Neural progenitor cell (in vitro differentiated cells): ENCODE data around the gene PTPRN2. TPM values are rescaled to one million over a fixed set of nuclear protein-coding genes. Genes with fewer than 3 reads are reported as not detected.

ENCODE experiments used
- DNase-seq: peaks from one replicate; pipeline ENCODE4 v3.0.0-alpha.2; 2016; ENCODE audit warnings: low spot score
- H2AFZ ChIP-seq: fragments of 200-600 bp; sonication (generic); replicated peaks from 2 replicates; pipeline ENCODE4 v1.6.1; 2016; ENCODE audit warnings: antibody characterized with exemption
- H3F3A ChIP-seq: fragments of 200-600 bp; sonication (generic); 2 replicates; pipeline ENCODE4 v1.6.1; 2016; ENCODE audit warnings: antibody characterized with exemption, low read depth
- H3K27ac ChIP-seq: fragments of 200-600 bp; sonication (generic); 2 replicates; pipeline ENCODE4 v1.5.1; 2016; ENCODE audit warnings: mild to moderate bottlenecking
- H3K27me3 ChIP-seq: fragments of 200-600 bp; sonication (generic); 2 replicates; pipeline ENCODE4 v1.6.1; 2016; ENCODE audit warnings: mild to moderate bottlenecking, moderate library complexity
- H3K36me3 ChIP-seq: fragments of 200-600 bp; sonication (generic); 2 replicates; pipeline ENCODE4 v1.5.1; 2016
- H3K4me1 ChIP-seq: fragments of 200-600 bp; sonication (generic); 2 replicates; pipeline ENCODE4 v1.6.1; 2016; ENCODE audit warnings: mixed run types
- H3K4me2 ChIP-seq: fragments of 200-600 bp; sonication (generic); 2 replicates; pipeline ENCODE4 v1.6.1; 2016
- H3K4me3 ChIP-seq: fragments of 200-600 bp; sonication (generic); 2 replicates; pipeline ENCODE4 v1.5.1; 2016
- H3K79me2 ChIP-seq: fragments of 200-600 bp; sonication (generic); 2 replicates; pipeline ENCODE4 v1.6.1; 2016; ENCODE audit warnings: low read depth
- H3K9ac ChIP-seq: fragments of 200-600 bp; sonication (generic); 2 replicates; pipeline ENCODE4 v1.6.1; 2016
- H3K9me3 ChIP-seq: fragments of 200-600 bp; sonication (generic); 2 replicates; pipeline ENCODE4 v1.5.1; 2016; ENCODE audit warnings: low read depth
- H4K20me1 ChIP-seq: fragments of 200-600 bp; sonication (generic); 2 replicates; pipeline ENCODE4 v1.6.1; 2016; ENCODE audit warnings: low read depth
- H3K27ac Mint-ChIP-seq: 3 replicates; pipeline ENCODE4 v1.8.0; 2021; ENCODE audit warnings: mixed read lengths
- H3K27me3 Mint-ChIP-seq: 2 replicates; pipeline ENCODE4 v1.8.0; 2022; ENCODE audit warnings: low read depth, mild to moderate bottlenecking, inconsistent platforms, moderate library complexity, mixed read lengths; ENCODE audit not compliant: insufficient read depth
- H3K36me3 Mint-ChIP-seq: 3 replicates; pipeline ENCODE4 v1.8.0; 2021; ENCODE audit warnings: mixed read lengths
- H3K4me1 Mint-ChIP-seq: 3 replicates; pipeline ENCODE4 v1.8.0; 2021; ENCODE audit warnings: mixed read lengths
- H3K4me3 Mint-ChIP-seq: 3 replicates; pipeline ENCODE4 v1.8.0; 2021; ENCODE audit warnings: mild to moderate bottlenecking, moderate library complexity, mixed read lengths
- H3K9me3 Mint-ChIP-seq: 3 replicates; pipeline ENCODE4 v1.8.0; 2020; ENCODE audit warnings: mixed read lengths
- EZH2 ChIP-seq: fragments of 200-600 bp; sonication (generic); IDR thresholded peaks from 2 replicates; pipeline ENCODE4 v1.6.1; 2017; ENCODE audit warnings: antibody characterized with exemption, mild to moderate bottlenecking, moderate library complexity
- EZH2phosphoT487 ChIP-seq: fragments of 200-600 bp; sonication (generic); IDR thresholded peaks from 2 replicates; pipeline ENCODE4 v1.6.1; 2017; ENCODE audit warnings: antibody characterized with exemption
- total RNA-seq: library from RNA; depleted of rRNA; stranded (reverse); fragments of >200 nt; gene quantifications from 2 replicates; pipeline ENCODE4 v1.2.3, GENCODE V29; 2015; ENCODE audit warnings: low replicate concordance
- TF ChIP-seq, protein P1 (sequence below): fragments of 200-600 bp; sonication (generic); IDR thresholded peaks from 2 replicates; pipeline ENCODE4 v1.5.1; 2017; ENCODE audit warnings: antibody characterized with exemption, mild to moderate bottlenecking

PTPRN2 gene
- total RNA-seq, 1 donor from 2014 or later: 3.0 TPM

DNA sequence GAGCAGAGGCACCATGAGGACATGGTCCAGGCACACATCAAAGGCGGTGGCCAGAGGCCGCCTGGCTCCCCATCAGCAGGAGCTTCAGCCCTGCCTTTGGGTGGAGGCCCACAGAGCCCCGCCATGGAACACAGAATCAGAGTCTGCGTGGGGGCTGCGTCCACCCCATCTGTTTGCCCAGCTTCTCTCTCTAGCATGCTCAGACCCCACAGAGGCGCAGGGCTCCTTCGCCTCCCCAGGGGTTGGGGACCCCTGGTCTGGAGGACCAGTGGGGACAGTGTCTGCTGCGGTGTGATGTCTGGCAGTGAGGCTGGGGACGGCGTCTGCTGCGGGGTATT is 321.9 kb downstream of the PTPRN2 start:
- TF ChIP-seq EZH2phosphoT487: no peak
- TF ChIP-seq, protein P1, sequence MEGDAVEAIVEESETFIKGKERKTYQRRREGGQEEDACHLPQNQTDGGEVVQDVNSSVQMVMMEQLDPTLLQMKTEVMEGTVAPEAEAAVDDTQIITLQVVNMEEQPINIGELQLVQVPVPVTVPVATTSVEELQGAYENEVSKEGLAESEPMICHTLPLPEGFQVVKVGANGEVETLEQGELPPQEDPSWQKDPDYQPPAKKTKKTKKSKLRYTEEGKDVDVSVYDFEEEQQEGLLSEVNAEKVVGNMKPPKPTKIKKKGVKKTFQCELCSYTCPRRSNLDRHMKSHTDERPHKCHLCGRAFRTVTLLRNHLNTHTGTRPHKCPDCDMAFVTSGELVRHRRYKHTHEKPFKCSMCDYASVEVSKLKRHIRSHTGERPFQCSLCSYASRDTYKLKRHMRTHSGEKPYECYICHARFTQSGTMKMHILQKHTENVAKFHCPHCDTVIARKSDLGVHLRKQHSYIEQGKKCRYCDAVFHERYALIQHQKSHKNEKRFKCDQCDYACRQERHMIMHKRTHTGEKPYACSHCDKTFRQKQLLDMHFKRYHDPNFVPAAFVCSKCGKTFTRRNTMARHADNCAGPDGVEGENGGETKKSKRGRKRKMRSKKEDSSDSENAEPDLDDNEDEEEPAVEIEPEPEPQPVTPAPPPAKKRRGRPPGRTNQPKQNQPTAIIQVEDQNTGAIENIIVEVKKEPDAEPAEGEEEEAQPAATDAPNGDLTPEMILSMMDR: no peak
- no peak for TF ChIP-seq EZH2

GRCh38 chr7:158264881-158265742 is 322.5 kb downstream of the PTPRN2 start:
- no peak for DNase-seq
- Histone ChIP-seq H3K36me3 (no peaks in the 10 kb centered on the region), H3K4me1 (peaks cover 7% of the 10 kb centered on the region), H3K79me2 (no peaks in the 10 kb centered on the region), H3K9ac (no peak overlapping the region), H3K27ac (no peak overlapping the region), H3F3A (peaks cover 7% of the 10 kb centered on the region), H2AFZ (no peak overlapping the region), H3K27me3 (no peaks in the 10 kb centered on the region), H3K4me3 (no peak overlapping the region), H3K4me2 (no peak overlapping the region), H4K20me1 (no peaks in the 10 kb centered on the region), H3K9me3 (no peaks in the 10 kb centered on the region)
- Mint-ChIP-seq H3K9me3 (no peaks in the 10 kb centered on the region), H3K27me3 (peaks cover 11% of the 10 kb centered on the region), H3K27ac (no peak overlapping the region), H3K4me3 (no peak overlapping the region), H3K36me3 (no peaks in the 10 kb centered on the region), H3K4me1 (peaks cover 15% of the 10 kb centered on the region)
- TF ChIP-seq, protein P1: no peak
- TF ChIP-seq EZH2phosphoT487 (no peak), EZH2 (no peak)

More for the DNA sequence above, 321.9 kb downstream of the PTPRN2 start:
- H3K4me3 Mint-ChIP-seq: no peak overlapping the region
- Histone ChIP-seq H3K36me3 (no peaks in the 10 kb centered on the region), H3K27me3 (no peaks in the 10 kb centered on the region), H3K79me2 (no peaks in the 10 kb centered on the region), H3K4me3 (no peak overlapping the region), H3K27ac (no peak overlapping the region), H3K9me3 (no peaks in the 10 kb centered on the region), H3F3A (peaks cover 7% of the 10 kb centered on the region), H2AFZ (no peak overlapping the region), H4K20me1 (no peaks in the 10 kb centered on the region), H3K4me1 (peaks cover 1% of the 10 kb centered on the region), H3K9ac (no peak overlapping the region), H3K4me2 (no peak overlapping the region)
- H3K4me1 Mint-ChIP-seq: peaks cover 9% of the 10 kb centered on the region
- H3K36me3 Mint-ChIP-seq: no peaks in the 10 kb centered on the region
- no peaks in the 10 kb centered on the region for H3K9me3 Mint-ChIP-seq
- peaks cover 11% of the 10 kb centered on the region for H3K27me3 Mint-ChIP-seq
- no peak overlapping the region for H3K27ac Mint-ChIP-seq
- DNase-seq: no peak

GRCh38 chr7:158263964-158264748 is 323.5 kb downstream of the PTPRN2 start:
- Histone ChIP-seq H3K4me2 (no peak overlapping the region), H3K36me3 (no peaks in the 10 kb centered on the region), H3K9me3 (no peaks in the 10 kb centered on the region), H3K27me3 (no peaks in the 10 kb centered on the region), H3K4me1 (peaks cover 10% of the 10 kb centered on the region), H2AFZ (no peak overlapping the region), H3K9ac (no peak overlapping the region), H3K27ac (no peak overlapping the region), H3K79me2 (no peaks in the 10 kb centered on the region), H3K4me3 (no peak overlapping the region), H4K20me1 (no peaks in the 10 kb centered on the region), H3F3A (peaks cover 7% of the 10 kb centered on the region)
- peaks cover 18% of the 10 kb centered on the region for H3K4me1 Mint-ChIP-seq
- H3K27me3 Mint-ChIP-seq: peaks cover 10% of the 10 kb centered on the region
- H3K9me3 Mint-ChIP-seq: no peaks in the 10 kb centered on the region
- H3K4me3 Mint-ChIP-seq: peak overlapping the region; percentile 51
- DNase-seq: no peak
- no peaks in the 10 kb centered on the region for H3K36me3 Mint-ChIP-seq
- no peak overlapping the region for H3K27ac Mint-ChIP-seq
- TF ChIP-seq, protein P1: no peak
- TF ChIP-seq EZH2: no peak
- TF ChIP-seq EZH2phosphoT487: no peak
